Astrocyte of the cerebellum (primary cell): ENCODE data around the gene CFAP61.

Experiments used
- DNase-seq: peaks from one replicate; pipeline ENCODE4 v3.0.0-alpha.2; 2011; ENCODE audit warnings: low read depth
- H3K4me3 ChIP-seq: 2 replicates; pipeline ENCODE4 v1.5.1; 2011; ENCODE audit warnings: mild to moderate bottlenecking, low read depth, low read length, moderate library complexity
- in situ Hi-C: cut with HindIII; loops from 2 replicates; pipeline ENCODE4 v1.10.0; 2017; ENCODE audit warnings: low sequenced_read_pairs
- TF ChIP-seq, protein P1 (sequence below): IDR thresholded peaks from 2 replicates; pipeline ENCODE4 v1.5.1; 2012; ENCODE audit warnings: low read length, low read depth, moderate library complexity, mild to moderate bottlenecking; ENCODE audit errors: missing control alignments

Gene CFAP61

DNA sequence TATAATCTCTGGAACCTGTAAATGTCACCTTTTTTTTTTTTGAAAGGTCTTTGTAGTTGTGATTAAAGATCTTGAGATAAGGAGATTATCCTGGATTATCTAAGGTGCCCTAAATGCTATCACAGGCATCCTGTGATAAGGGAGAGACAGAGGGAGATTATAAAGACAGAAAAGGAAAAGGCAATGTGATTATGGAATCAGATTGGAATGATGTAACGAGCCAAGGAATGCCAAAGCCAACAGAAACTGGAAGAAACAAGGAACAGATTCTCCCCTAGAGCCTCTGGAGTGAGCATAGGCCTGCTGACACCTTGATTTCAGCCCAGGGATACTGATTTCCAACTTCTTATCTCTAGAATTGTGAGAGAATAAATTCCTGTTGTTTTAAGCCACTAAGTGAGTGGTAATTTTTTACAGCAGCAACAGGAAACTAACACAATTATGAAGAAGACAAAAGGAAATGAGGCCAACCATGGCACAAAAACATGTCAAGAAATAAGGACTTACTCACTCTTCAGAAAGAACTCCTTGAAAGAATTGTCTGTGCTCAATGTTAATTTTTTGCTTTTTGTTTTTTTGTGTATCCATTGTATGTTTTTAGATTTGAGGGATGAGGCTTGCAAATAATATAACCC, 82.7 kb downstream of the CFAP61 start:
- no peak for DNase-seq

DNA sequence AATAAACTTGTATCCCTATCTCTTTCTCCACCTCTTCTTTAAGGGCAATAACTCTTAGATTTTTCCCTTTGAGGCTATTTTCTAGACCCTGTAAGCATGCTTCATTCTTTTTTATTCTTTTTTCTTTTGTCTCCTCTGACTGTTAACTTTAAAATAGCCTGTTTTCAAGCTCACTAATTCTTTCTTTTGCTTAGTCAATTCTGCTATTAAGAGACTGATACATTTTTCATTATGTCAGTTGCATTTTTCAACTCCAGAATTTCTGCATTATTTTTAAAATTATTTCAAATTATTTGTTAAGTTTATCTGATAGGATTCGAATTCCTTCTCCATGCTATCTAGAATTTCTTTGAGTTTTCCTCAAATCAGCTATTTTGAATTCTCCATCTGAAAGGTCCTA, 84.0 kb downstream of the CFAP61 start:
- in situ Hi-C loops = no loop called here
- no peak overlapping the region for H3K4me3 ChIP-seq
- TF ChIP-seq, protein P1, sequence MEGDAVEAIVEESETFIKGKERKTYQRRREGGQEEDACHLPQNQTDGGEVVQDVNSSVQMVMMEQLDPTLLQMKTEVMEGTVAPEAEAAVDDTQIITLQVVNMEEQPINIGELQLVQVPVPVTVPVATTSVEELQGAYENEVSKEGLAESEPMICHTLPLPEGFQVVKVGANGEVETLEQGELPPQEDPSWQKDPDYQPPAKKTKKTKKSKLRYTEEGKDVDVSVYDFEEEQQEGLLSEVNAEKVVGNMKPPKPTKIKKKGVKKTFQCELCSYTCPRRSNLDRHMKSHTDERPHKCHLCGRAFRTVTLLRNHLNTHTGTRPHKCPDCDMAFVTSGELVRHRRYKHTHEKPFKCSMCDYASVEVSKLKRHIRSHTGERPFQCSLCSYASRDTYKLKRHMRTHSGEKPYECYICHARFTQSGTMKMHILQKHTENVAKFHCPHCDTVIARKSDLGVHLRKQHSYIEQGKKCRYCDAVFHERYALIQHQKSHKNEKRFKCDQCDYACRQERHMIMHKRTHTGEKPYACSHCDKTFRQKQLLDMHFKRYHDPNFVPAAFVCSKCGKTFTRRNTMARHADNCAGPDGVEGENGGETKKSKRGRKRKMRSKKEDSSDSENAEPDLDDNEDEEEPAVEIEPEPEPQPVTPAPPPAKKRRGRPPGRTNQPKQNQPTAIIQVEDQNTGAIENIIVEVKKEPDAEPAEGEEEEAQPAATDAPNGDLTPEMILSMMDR = no peak
- no peak for DNase-seq

More for the DNA sequence above, 82.7 kb downstream of the CFAP61 start:
- TF ChIP-seq, protein P1 = no peak
- in situ Hi-C loops = no loop called here
- H3K4me3 ChIP-seq = no peak overlapping the region

DNA sequence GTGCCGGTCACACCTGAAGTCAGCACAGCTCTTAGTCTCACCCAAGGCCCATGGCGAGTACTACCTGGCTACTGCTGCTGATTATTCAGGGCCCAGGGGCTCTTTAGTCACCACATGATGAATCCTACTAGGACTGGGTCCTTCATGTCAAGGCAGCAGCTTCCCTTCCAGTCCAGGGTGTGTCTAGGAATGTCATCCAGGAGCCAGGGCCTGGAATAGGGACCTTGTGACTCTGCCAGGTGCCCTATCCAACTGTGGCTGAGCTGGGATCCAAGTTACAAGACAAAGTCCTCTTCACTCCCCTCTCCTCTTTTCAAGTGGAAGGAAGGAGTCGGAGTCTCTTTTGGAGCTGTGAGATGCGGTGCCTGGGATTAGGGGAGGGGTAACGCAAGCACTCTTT, 85.5 kb downstream of the CFAP61 start:
- TF ChIP-seq, protein P1 = no peak
- DNase-seq = no peak
- no peak overlapping the region for H3K4me3 ChIP-seq
- in situ Hi-C loops = no loop called here

DNA sequence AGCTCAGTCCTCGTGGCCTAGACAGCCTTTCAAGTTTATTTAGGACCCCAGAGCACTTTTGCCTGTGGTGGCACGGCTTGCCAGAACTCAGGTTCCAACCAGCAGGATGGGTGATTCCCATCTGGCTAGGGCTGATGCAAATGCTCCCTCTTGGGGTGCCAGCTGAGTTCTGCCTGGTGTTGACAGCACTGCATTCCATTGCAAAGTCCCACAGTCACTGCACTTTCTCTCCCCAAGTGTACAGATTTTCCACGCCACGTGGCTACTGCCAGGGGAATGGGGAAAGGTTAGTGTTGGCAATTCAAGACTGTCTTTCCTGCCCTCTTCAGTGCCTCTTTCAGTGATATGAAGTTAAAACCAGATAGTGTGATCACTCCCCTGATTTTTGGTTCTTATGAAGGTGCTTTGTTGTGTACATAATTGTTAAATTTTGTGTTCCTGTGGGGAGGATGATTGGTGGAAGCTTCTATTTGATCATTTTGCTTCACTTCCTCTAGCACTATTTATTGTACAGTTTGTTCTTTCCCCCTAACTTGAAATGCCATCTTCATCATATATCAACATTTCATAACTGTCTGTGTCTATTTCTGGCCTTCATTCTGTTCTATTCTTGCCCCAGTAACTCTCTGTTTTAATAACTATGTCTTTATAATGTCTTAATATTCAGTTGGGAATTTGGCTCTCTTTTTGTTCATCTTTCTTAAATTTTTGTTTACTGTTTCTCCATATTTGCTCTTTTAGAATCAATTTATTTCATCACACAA, 86.2 kb downstream of the CFAP61 start:
- no peak for DNase-seq
- in situ Hi-C loops = no loop called here
- no peak overlapping the region for H3K4me3 ChIP-seq
- TF ChIP-seq, protein P1 = no peak

DNA sequence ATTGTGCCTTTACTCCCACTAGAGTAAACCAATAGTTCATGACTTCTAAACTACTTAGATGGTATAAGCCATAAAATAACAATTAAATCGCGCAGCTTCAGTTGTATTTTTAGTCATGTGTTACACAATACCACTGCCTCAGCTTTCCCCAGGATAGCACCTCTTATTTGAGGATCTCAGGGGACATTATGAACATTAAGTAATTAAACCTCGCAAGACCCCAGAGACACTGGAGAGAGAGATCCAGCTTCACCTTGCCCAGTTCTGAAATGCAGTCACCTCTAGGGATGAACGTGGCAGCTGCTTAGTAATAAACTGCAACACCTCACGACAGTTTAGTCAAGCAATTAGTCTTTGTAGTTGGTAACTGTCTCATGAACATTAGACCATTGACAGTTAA, 87.1 kb downstream of the CFAP61 start:
- DNase-seq = no peak
- TF ChIP-seq, protein P1 = no peak
- in situ Hi-C loops = no loop called here
- no peak overlapping the region for H3K4me3 ChIP-seq

DNA sequence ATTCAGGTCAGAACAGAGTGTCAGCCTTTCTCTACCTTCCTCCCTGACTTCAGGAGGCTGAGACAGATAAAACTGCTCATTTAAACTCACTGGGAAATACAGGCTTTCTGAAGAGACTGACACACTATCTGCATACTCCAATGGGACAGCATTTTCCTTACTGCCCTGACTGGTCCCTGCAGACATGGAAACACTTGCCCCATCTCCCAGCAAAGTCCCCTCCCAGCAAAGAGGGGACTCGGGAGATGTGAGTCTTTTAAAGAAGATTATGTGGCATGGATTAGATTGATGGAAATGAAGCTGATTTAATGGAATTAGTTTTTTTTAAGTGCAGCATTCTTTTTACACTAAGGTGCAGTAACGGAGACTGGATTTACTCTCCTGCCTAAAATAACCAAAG, 90.8 kb downstream of the CFAP61 start:
- in situ Hi-C loops = no loop called here
- DNase-seq = no peak
- H3K4me3 ChIP-seq = no peak overlapping the region
- TF ChIP-seq, protein P1 = no peak
